HG03039 (cell line): ENCODE results near the gene KPNA3.
A peak's percentile ranks its signal among the peaks of the same experiment; 100 is the strongest.
"Not testable (repeated sequence)": the region's sequence is repeated elsewhere in the genome, so short reads cannot be mapped to it uniquely, and the experiment has no call there.

Experiments used
- ATAC-seq: cut with Tn5 transposase; IDR thresholded peaks from one replicate; pipeline ENCODE4 v1.9.1; 2021; ENCODE audit warnings: mild to moderate bottlenecking, moderate library complexity; ENCODE audit not compliant: unreplicated experiment

Gene KPNA3

DNA sequence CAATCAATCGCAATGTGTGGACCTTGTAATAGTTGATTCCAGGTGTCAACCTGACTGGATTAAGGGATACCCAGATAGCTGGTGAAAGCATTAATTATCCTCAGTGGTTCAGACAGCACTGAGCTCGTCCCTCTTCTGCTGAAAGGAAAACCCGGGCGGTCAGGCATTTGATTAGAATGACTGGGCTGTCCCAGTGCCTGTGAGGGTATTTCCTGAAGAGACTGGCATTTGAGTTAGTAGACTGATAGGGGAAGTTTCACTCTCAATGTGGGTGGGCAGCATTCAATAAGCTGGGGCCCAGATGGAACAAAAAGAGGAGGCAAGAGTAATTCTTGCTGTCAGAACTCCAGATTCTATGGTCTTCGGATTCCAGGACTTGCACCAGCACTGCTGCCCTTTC is 31.9 kb downstream of the KPNA3 start:
- ATAC-seq: peak; percentile 65

GRCh38 chr13:49759503-49759902 is 33.0 kb downstream of the KPNA3 start:
- no peak for ATAC-seq

DNA sequence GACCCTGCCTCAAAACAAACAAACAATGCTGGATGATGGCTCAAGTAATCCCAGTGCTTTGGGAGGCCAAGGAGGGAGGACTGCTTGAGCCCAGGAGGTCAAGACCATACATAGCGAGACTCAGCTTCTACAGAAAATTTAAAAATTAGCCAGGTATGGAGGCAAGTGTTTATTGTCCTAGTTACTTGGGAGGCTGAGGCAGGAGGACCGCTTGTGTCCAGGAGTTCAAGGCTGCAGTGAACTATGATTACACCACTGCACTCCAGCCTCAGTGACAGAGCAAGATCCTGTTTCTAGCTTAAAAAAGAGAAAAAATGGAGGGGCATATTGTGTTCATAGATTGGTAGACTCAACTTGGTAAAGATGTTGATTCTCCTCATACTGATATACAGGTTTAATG is 36.2 kb downstream of the KPNA3 start:
- ATAC-seq: no peak

DNA sequence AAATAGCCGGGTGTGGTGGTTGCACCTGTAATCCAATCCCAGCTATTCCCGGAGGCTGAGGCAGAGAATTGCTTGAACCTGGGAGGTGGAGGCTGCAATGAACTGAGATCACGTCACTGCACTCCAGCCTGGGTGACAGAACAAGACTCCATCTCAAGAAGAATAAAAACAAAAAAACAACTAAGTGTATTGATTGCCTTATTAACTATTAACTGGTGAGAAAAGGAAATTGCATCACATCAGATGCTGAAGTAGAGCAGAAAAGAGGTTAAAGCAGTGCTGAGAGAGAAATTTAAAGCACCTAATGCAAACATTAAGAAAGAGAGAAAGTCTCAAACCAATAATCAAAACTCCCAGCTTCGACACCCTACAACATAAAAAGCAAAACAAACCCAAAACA is 38.3 kb downstream of the KPNA3 start:
- no peak for ATAC-seq

DNA sequence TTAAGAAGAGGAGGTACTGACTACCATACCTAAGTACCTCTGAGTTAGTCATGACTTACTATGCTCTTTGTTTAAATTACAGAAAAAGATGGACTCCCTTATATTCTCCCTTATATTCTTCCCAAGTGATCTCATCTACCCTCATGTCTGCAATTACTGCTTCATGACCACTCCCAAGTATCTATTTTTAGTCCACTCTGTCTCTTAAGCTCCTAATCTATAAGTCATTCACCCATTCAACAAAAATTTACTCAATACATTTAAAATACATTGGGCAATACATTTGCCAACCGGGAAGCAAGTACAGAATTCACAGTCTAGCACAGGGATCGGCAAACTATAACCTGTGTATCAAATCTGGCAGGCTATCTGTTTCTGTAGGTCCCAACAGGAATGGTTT is 42.6 kb downstream of the KPNA3 start:
- ATAC-seq: no peak

DNA sequence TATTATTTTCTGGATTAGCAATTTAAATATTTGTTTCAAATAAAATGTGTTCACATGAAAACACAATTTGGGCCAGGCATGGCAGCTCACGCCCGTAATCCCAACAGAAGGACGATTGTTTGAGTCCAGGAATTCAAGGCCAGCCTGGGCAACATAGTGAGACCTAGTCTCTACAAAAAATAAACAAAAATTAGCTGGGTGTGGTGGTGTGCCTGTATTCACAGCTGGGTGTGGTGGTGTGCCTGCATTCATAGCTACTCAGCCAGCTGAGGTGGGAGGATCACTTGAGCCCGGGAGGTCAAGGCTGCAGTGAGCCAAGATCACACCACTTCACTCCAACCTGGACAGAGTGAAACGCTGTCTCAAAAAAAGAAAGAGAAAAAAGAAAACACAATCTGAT is 46.4 kb downstream of the KPNA3 start:
- no peak for ATAC-seq

DNA sequence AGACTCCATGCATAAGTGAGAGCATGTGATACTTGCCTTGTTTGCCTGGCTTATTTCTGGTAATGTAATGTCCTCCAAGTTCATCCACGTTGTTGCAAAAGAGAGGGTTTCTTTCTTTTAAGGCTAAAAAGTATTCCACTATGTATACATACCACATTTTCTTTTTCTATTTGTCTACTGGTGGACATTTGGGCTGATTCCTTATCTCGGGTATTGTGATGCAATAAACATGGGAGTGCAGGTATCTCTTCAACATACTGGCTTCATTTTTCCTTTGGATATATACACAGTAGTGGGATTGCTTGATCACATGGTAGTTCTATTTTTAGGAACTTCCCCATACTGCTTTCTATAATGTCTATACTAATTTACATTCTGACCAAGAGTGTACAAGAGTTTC is 51.6 kb downstream of the KPNA3 start:
- no peak for ATAC-seq

DNA sequence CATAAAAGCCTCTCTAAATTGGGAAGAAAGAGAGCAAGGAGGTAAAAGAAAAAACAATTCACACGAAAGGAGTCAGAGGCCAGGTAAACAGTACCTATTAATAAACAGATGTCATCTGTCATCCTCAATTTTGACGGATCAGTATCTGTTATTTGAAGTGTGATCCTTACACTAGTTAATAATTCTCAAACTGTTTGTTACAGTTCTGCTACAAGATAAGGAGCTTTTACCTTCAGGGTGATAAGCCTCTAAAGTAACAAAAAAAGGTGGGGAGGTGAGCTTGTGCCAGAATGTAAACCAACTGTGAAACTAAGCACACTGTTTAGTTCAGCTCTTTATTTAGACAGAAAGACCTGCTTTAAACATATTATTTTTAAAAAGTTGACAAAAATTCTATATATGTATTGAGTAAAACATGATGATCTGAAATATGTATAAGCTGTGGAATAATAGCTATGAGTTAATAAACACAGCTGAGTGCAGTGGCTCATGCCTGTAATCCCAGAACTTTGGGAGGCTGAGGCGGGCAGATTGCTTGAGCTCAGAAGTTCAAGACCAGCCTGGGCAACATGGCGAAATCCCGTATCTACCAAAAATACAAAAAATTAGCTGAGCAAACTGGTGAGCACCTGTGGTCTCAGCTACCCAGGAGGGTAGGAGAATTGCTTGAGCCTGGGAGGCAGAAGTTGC is 52.8 kb downstream of the KPNA3 start:
- no peak for ATAC-seq

DNA sequence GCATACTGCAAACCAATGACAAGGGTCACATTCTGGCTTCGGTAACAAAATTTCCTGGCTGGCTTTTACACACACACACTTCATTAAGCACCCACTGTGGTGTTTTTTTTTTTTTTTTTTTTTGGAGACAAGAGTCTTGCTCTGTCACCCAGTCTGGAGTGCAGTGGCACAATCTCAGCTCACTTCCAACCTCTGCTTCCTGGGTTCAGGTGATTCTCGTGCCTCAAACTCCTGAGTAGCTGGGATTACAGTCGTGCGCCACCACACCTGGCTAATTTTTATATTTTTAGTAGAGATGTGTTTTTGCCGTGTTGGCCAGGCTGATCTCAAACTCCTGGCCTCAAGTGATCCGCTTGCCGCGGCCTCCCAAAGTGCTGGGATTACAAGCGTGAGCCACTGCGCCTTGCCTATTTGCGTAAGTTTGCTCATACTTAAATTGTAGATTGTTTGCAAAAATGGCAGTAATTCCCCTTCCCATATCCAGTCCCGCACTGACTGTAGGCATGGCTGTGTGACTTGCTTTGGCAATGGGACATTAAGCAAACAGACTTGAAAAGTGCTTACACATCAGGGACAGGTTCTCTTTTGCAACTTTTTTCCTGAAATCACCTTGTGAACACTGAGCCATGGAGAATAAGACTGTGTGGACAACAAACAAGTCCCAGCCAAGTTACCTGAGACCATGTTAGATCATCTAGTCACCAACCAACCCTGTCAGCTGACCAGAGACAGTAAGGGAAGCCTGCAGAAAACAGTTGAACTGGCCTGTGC is 59.1 kb downstream of the KPNA3 start:
- no peak for ATAC-seq

DNA sequence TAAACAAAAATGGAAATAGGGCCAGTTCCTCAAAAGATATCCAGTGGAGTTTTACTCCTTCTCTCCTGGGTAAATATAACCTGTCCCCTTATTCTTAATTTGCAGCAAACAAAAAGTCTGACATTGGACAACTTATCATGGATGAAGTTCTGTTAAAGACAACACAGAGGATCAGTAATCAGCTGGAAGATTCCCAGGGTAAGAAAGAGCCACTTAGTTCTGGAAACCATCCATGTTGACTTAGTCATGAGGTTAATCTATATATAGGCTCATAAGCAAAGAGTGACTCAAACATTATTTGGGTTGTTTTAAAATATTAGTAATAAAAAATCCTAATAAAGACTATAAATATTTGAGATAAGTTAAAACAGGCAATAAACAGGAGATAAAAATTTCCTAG is 60.7 kb downstream of the KPNA3 start:
- no peak for ATAC-seq

DNA sequence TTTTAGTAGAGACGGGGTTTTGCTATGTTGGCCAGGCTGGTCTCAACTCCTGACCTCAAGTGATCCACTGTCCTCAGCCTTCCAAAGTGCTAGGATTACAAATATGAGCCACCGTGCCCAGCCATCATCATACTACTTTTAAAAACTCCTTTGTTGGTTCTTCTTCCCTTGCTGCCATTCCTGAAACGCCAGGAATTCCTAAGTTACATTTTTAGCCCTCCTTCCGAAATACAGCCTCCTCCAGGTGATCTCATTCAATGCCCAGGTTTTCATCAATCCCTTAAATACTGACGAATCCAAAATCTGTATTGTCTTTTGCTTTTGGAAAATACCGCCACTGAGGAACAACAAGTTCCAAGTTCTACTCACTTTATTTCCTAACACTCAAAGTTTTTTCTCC is 75.9 kb downstream of the KPNA3 start:
- no peak for ATAC-seq

- ATAC-seq: no peak
Measured at GRCh38 chr13:49714757-49715156, 77.7 kb downstream of the KPNA3 start.

- ATAC-seq: no peak
Measured at GRCh38 chr13:49711218-49711863, 81.1 kb downstream of the KPNA3 start.

DNA sequence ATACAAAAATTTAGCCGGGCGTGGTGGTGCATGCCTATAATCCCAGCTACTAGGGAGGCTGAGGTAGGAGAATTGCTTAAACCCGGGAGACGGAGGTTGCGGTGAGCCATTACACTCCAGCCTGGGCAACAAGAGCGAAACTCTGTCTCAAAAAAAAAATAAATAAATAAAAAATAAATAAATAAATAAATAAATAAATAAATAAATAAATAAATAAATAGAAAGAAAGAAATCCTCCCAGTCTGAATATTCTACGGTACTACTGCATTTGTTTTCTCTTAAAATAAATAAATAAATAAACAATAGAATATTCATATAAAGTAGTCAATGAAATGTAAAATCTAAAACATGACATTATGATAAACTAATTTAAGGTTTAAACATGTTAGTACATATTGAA is 88.2 kb downstream of the KPNA3 start:
- ATAC-seq: not testable (repeated sequence)

GRCh38 chr13:49701491-49701890 is 91.0 kb downstream of the KPNA3 start:
- no peak for ATAC-seq

DNA sequence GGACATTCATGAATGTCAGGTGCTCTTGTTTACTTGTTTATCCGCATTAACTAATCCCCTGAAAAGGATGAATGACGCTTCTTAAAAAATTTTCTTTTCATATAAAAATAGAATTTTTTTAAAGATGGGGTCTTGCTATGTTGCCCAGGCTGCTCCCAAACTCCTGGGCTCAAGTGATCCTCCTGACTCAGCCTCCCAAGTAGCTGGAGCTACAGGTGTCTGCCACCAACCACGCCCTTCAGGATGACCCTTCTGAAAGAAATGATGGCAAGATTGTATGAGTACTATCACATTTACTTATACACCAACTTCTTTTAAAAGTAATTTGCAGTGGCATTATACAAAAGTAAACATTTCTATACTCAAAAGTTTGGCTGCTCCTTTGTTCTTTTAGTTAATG is 95.0 kb downstream of the KPNA3 start:
- no peak for ATAC-seq

DNA sequence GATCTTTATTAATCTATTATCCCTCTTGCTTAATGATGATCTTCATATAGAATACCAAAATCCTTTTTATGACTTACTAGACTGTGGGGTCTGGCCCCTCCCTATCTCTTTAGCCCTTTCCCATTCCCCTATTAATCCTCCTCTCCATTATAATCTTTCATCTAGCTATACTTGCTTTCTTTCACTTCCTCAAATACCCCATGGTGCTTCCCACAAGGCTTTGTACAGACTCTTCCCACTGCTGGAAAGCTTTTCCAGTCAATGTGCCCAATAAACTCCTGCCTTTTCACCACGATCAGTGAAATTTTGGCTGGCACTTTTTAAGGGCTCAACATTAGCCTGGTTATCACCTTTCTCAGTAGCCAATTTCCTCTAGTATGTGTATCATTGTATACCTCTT is 98.0 kb downstream of the KPNA3 start:
- no peak for ATAC-seq

DNA sequence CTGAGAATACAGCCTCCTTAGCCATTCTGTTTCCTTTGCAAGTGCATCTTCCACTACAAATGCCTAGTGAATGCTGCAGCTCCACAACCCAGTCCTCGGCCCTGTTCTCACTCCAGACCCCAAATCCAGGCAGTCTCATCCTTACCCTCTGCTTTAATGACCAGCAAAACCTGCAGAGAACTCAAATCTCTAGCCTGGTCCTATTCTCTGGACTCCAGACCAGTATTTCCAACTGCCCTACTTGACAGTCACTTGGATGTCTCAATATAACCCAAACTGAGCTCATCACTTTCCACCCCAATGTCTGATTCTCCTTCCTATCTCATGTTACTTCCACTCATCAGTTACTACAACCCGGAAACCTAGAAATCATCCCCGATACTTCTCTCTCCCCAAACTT is 98.6 kb downstream of the KPNA3 start:
- no peak for ATAC-seq

- no peak for ATAC-seq
Measured at GRCh38 chr13:49693191-49693733, 99.2 kb downstream of the KPNA3 start.

- ATAC-seq: peak; percentile 94
Measured at GRCh38 chr13:49690995-49691784, 101.3 kb downstream of the KPNA3 start, which contains the start of gene EBPL. Gene EBPL (minus strand): TSS chr13:49691486. CDS start chr13:49691424, 62 bp downstream.
